Ectodermal cell (in vitro differentiated cells): Measurements from ENCODE around the gene RSPH6A. TPM values are rescaled to one million over a fixed set of nuclear protein-coding genes. Genes with fewer than 3 reads are reported as not detected.

Source experiments
- H3K27ac ChIP-seq: 2 replicates; pipeline ENCODE4 v1.7.0; 2013; ENCODE audit warnings: mild to moderate bottlenecking, low read depth, low read length; ENCODE audit not compliant: insufficient read depth, poor library complexity, severe bottlenecking
- H3K27me3 ChIP-seq: 2 replicates; pipeline ENCODE4 v1.7.0; 2013; ENCODE audit warnings: mild to moderate bottlenecking, low read length; ENCODE audit not compliant: insufficient read depth, control insufficient read depth, poor library complexity, severe bottlenecking
- H3K36me3 ChIP-seq: one replicate; pipeline ENCODE4 v1.7.0; 2013; ENCODE audit warnings: low read length; ENCODE audit not compliant: control insufficient read depth, insufficient read depth
- H3K4me1 ChIP-seq: one replicate; pipeline ENCODE4 v1.7.0; 2013; ENCODE audit warnings: low read length; ENCODE audit not compliant: control insufficient read depth, insufficient read depth
- H3K4me3 ChIP-seq: 2 replicates; pipeline ENCODE4 v1.7.0; 2013; ENCODE audit warnings: low read depth, low read length, control low read depth; ENCODE audit not compliant: insufficient read depth
- H3K9me3 ChIP-seq: 2 replicates; pipeline ENCODE4 v1.7.0; 2013; ENCODE audit warnings: mild to moderate bottlenecking, low read length, moderate library complexity; ENCODE audit not compliant: control insufficient read depth
- WGBS, 2 experiments: methylation state at CpG; one replicate each; pipeline ENCODE4 v1.1.7; 2013; ENCODE audit warnings: missing lambda C conversion rate in 2 of 2; 5-methylcytosine and 5-hydroxymethylcytosine counted together
- polyA plus RNA-seq, 4 experiments: library from polyadenylated mRNA; stranded (reverse); fragments of 50-300 nt; gene quantifications; one replicate each; pipeline ENCODE4 v1.2.3, GENCODE V29; 2013

The RSPH6A gene
- polyA plus RNA-seq (2013, experiment 1 of 4): not detected
- polyA plus RNA-seq (2013, experiment 2 of 4): not detected
- polyA plus RNA-seq (2013, experiment 3 of 4): not detected
- polyA plus RNA-seq (2013, experiment 4 of 4): 0.08 TPM

DNA sequence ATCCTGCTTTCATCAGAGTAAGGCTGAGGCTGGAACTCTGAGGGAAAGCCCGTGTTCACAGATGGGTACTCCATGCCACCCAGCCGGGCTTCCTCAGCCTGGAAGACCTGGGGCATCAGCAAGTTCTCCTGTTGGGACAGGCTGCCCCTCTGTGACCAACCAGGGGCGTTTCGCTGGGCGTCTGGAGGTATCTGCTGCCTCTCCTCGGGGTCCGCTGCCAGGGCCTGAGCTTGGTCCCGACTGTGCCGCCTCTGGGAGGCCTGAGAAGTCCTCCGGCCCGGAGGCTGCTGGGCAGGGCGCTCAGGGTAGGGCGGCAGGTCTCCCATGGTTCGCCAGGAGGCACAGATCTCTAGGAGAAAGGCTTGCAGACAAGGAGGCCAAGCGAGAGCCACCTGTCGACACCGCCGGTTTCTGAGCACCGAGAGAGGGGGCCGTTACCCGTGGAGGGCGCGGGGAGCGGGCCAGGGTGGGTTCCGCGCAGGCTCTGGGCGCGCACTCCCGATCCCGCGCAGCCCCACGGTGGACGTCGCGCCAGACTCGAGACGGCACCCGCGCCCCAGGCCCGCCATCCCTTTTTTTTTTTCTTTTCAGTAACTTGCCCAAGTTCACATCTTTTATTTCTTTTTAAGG lies at the start of gene RSPH6A:
TSS of gene RSPH6A (minus strand) at position 458 of the 630 bp plus-strand sequence. CDS start at position 326, 132 bp downstream.
- Histone ChIP-seq H3K27ac (no peak within 1 kb of the TSS), H3K4me3 (peak within 1 kb of the TSS; percentile 57), H3K27me3 (peaks cover 4% of the 10 kb centered on the region), H3K36me3 (no peaks in the 10 kb centered on the region), H3K4me1 (peaks cover 21% of the 10 kb centered on the region), H3K9me3 (no peaks in the 10 kb centered on the region)
- WGBS, 2 experiments: 18 to 19% methylated on average over 40 of the region's 40 CpGs

GRCh38 chr19:45864629-45865082 lies 49.5 kb upstream of the RSPH6A start:
- peaks cover 27% of the 10 kb centered on the region for H3K27me3 ChIP-seq
- no peaks in the 10 kb centered on the region for H3K9me3 ChIP-seq
- H3K27ac ChIP-seq: no peak overlapping the region
- peak overlapping the region; percentile 53 for H3K4me3 ChIP-seq
- no peaks in the 10 kb centered on the region for H3K4me1 ChIP-seq
- no peaks in the 10 kb centered on the region for H3K36me3 ChIP-seq
- 12 to 16% methylated on average over 12 of the region's 12 CpGs for WGBS, 2 experiments

DNA sequence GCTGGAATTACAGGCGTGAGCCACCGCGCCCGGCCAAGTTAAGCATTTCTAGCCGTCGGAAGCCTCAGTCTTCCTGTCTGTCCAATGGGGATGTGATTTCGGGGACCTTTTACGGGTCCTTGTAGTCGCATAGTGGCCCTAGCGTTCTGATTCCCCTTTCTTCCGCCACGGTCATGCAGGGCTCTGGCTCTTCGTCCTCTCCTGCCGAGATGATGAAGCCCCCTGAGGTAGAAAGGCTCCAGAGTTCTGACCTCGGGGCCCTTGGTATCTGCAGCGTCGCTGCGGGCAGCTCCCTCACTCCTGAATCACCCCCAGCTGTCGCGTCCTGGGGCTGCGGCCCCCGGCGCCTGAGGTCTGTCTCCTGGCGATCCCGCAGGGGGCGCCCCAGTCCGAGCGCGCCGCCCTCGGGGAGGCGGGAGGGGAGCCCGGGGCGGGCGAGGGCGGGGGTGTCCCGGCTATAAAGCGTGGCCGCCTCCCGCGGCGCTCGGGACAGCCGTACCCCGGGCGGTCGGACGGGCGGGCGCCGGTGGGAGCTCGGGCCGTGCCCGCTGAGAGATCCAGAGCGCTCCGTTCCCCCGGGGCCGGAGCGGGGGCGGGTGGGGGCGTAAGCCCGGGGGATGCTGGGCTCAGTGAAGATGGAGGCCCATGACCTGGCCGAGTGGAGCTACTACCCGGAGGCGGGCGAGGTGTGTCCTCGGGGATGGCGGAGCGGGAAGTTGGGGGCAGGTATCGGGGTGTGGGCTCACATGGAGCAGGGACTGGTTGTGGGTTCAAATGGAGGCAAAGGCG lies 48.9 kb upstream of the RSPH6A start, which contains the start of gene FOXA3:
TSS of gene FOXA3 (plus strand) at position 487 of the 789 bp plus-strand sequence. CDS start at position 618, 131 bp downstream.
- Histone ChIP-seq H3K4me1 (no peaks in the 10 kb centered on the region), H3K36me3 (no peaks in the 10 kb centered on the region), H3K27ac (no peak within 1 kb of the TSS), H3K9me3 (no peaks in the 10 kb centered on the region), H3K27me3 (peaks cover 27% of the 10 kb centered on the region), H3K4me3 (peak within 1 kb of the TSS; percentile 53)
- WGBS, 2 experiments: 2% methylated on average over 71 of the region's 71 CpGs

GRCh38 chr19:45863335-45863839 lies 48.3 kb upstream of the RSPH6A start:
- H3K27ac ChIP-seq: no peak overlapping the region
- H3K4me1 ChIP-seq: no peaks in the 10 kb centered on the region
- peak overlapping the region; percentile 53 for H3K4me3 ChIP-seq
- H3K9me3 ChIP-seq: no peaks in the 10 kb centered on the region
- no peaks in the 10 kb centered on the region for H3K36me3 ChIP-seq
- 7% methylated on average over 22 of the region's 22 CpGs for WGBS, 2 experiments
- peaks cover 27% of the 10 kb centered on the region for H3K27me3 ChIP-seq

- H3K4me1 ChIP-seq: no peaks in the 10 kb centered on the region
- 0% methylated on average over 65 of the region's 65 CpGs for WGBS, 2 experiments
- no peaks in the 10 kb centered on the region for H3K36me3 ChIP-seq
- peak within 1 kb of the TSS; percentile 82 for H3K4me3 ChIP-seq
- no peaks in the 10 kb centered on the region for H3K9me3 ChIP-seq
- H3K27ac ChIP-seq: peak within 1 kb of the TSS; percentile 84
- peaks cover 27% of the 10 kb centered on the region for H3K27me3 ChIP-seq
Measured at GRCh38 chr19:45862564-45863334, 47.6 kb upstream of the RSPH6A start, which contains the start of gene SYMPK. Gene SYMPK (minus strand): TSS chr19:45863147. CDS start chr19:45854495, 8,652 bp downstream.

DNA sequence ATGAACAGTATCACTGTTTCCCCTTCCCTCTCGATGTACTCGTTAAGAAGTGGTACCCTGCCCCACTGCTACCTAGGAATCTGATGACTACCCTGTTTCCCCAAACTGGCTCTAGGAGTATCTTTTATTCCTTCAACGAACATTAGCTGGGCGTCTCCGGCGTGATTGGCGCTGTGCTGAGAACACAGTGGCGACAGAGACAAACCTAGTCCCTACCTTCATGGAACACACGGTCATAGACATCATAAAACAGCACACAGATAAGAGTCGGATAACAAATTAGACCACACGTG lies 47.1 kb upstream of the RSPH6A start:
- H3K4me3 ChIP-seq: peak overlapping the region; percentile 82
- no peaks in the 10 kb centered on the region for H3K36me3 ChIP-seq
- H3K9me3 ChIP-seq: no peaks in the 10 kb centered on the region
- peak overlapping the region; percentile 84 for H3K27ac ChIP-seq
- no peaks in the 10 kb centered on the region for H3K4me1 ChIP-seq
- 3% methylated on average over 11 of the region's 11 CpGs for WGBS, 2 experiments
- peaks cover 27% of the 10 kb centered on the region for H3K27me3 ChIP-seq

- H3K4me1 ChIP-seq: no peaks in the 10 kb centered on the region
- no peaks in the 10 kb centered on the region for H3K36me3 ChIP-seq
- H3K4me3 ChIP-seq: no peak overlapping the region
- WGBS, 2 experiments: 90 to 95% methylated on average over 13 to 14 of the region's 15 CpGs
- peaks cover 24% of the 10 kb centered on the region for H3K27me3 ChIP-seq
- no peaks in the 10 kb centered on the region for H3K9me3 ChIP-seq
- H3K27ac ChIP-seq: no peak overlapping the region
Measured at GRCh38 chr19:45860359-45861259, 45.5 kb upstream of the RSPH6A start.

- Histone ChIP-seq H3K4me3 (no peak overlapping the region), H3K9me3 (no peaks in the 10 kb centered on the region), H3K4me1 (no peaks in the 10 kb centered on the region), H3K36me3 (peaks cover 22% of the 10 kb centered on the region), H3K27ac (no peak overlapping the region), H3K27me3 (no peaks in the 10 kb centered on the region)
- WGBS, 2 experiments: 95% methylated on average over 16 of the region's 16 CpGs
Measured at GRCh38 chr19:45854167-45854778, 39.2 kb upstream of the RSPH6A start.

DNA sequence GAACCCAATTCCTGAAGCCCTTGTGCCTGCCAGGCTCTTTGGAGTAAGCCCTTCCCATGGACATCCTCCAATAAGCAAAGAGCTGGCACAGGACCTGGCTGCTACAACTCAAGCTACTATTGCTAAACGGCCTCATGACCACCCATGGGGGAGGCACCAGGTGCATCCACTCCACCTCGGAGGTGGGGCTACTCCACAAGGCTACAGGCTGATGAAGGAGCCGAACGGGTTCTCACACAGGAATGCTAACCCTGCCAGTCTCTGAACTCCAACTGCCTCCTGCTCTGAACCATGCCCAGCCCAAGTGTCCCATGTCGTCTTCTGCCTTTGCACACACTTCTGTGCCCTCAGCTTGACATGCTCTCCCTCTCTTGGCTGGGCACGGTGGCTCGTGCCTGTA lies 37.9 kb upstream of the RSPH6A start:
- H3K36me3 ChIP-seq: peaks cover 32% of the 10 kb centered on the region
- no peaks in the 10 kb centered on the region for H3K4me1 ChIP-seq
- no peak overlapping the region for H3K4me3 ChIP-seq
- 91 to 93% methylated on average over 7 of the region's 7 CpGs for WGBS, 2 experiments
- no peaks in the 10 kb centered on the region for H3K27me3 ChIP-seq
- no peaks in the 10 kb centered on the region for H3K9me3 ChIP-seq
- no peak overlapping the region for H3K27ac ChIP-seq
